GM12874 (cell line): ENCODE measurements around the gene TENT4B.

ENCODE experiments used
- CTCF ChIP-seq: IDR thresholded peaks from 2 replicates; pipeline ENCODE4 v1.5.1; 2011; ENCODE audit warnings: low read depth, mild to moderate bottlenecking, control low read depth, low read length, moderate library complexity; ENCODE audit not compliant: insufficient read depth

The TENT4B gene

GRCh38 chr16:50272111-50272571 lies 119.0 kb downstream of the TENT4B start:
- no peak for TF ChIP-seq CTCF

GRCh38 chr16:50272687-50273381 lies 119.7 kb downstream of the TENT4B start:
- no peak for TF ChIP-seq CTCF

GRCh38 chr16:50273382-50273690 lies 120.2 kb downstream of the TENT4B start:
- TF ChIP-seq CTCF: no peak

GRCh38 chr16:50273888-50274325 lies 120.8 kb downstream of the TENT4B start:
- TF ChIP-seq CTCF: no peak

- no peak for TF ChIP-seq CTCF
These were observed 121.4 kb downstream of the TENT4B start for GRCh38 chr16:50274326-50275097.

- TF ChIP-seq CTCF: 0 out of 2 replicates have a peak, but pooled peaks have one; percentile 14
These were observed 122.0 kb downstream of the TENT4B start for GRCh38 chr16:50275098-50275415.

- no peak for TF ChIP-seq CTCF
These were observed 122.6 kb downstream of the TENT4B start for GRCh38 chr16:50275428-50276325.
